HuH-7 (cell line): ENCODE results near the gene COPS4.
"Not testable (repeated sequence)": the region's sequence is repeated elsewhere in the genome, so short reads cannot be mapped to it uniquely, and the experiment has no call there.

Experiments used
- DNase-seq: peaks from one replicate; pipeline ENCODE4 v3.0.0; 2011; ENCODE audit warnings: low spot score

COPS4 gene

GRCh38 chr4:83023599-83023998, 11.4 kb upstream of the COPS4 start:
- not testable (repeated sequence) for DNase-seq

GRCh38 chr4:83024233-83024632, 10.8 kb upstream of the COPS4 start:
- no peak for DNase-seq

GRCh38 chr4:83025563-83025962, 9.4 kb upstream of the COPS4 start:
- no peak for DNase-seq

GRCh38 chr4:83028976-83029375, 6.0 kb upstream of the COPS4 start:
- DNase-seq, result no peak

GRCh38 chr4:83029688-83030087, 5.3 kb upstream of the COPS4 start:
- no peak for DNase-seq

- DNase-seq, result no peak
These were observed 2.1 kb downstream of the COPS4 start for GRCh38 chr4:83036991-83037665.

- DNase-seq, result no peak
These were observed 5.3 kb downstream of the COPS4 start for GRCh38 chr4:83040269-83040668.

GRCh38 chr4:83043157-83043556, 8.2 kb downstream of the COPS4 start:
- DNase-seq, result not testable (repeated sequence)

- no peak for DNase-seq
These were observed 8.9 kb downstream of the COPS4 start for GRCh38 chr4:83043801-83044407.

GRCh38 chr4:83046693-83047473, 11.9 kb downstream of the COPS4 start:
- DNase-seq, result no peak

GRCh38 chr4:83048781-83049180, 13.8 kb downstream of the COPS4 start:
- not testable (repeated sequence) for DNase-seq

- no peak for DNase-seq
These were observed 19.9 kb downstream of the COPS4 start for GRCh38 chr4:83054928-83055327.

- DNase-seq, result no peak
These were observed 27.8 kb downstream of the COPS4 start for GRCh38 chr4:83062739-83063138.

GRCh38 chr4:83065266-83065665, 30.3 kb downstream of the COPS4 start:
- DNase-seq, result no peak

GRCh38 chr4:83067058-83067639, 32.2 kb downstream of the COPS4 start:
- no peak for DNase-seq

- no peak for DNase-seq
These were observed 36.1 kb downstream of the COPS4 start for GRCh38 chr4:83071116-83071515.

GRCh38 chr4:83074086-83074704, 39.2 kb downstream of the COPS4 start:
- DNase-seq, result peak; percentile 26

GRCh38 chr4:83074783-83075182, 39.8 kb downstream of the COPS4 start:
- not testable (repeated sequence) for DNase-seq

- DNase-seq, result no peak
These were observed 40.5 kb downstream of the COPS4 start for GRCh38 chr4:83075311-83076095.

GRCh38 chr4:83080561-83080960, 45.6 kb downstream of the COPS4 start:
- DNase-seq, result no peak

GRCh38 chr4:83082777-83083176, 47.8 kb downstream of the COPS4 start:
- no peak for DNase-seq
